Measurements from ENCODE around the gene GADD45G.

GADD45G gene

GRCh38 chr9:89604729-89605464 is at the start of gene GADD45G:
GADD45G (plus strand) TSS chr9:89605012; CDS start chr9:89605122, 110 bp downstream.
- DNase-seq (ENCODE audit: extremely low read depth, insufficient read length), result peak; percentile 80
- TF ChIP-seq CTCF (IDR thresholded peaks at IDR 0.05; ENCODE audit: insufficient read depth, low read length, poor library complexity, severe bottlenecking), result peak; percentile 7
- Histone ChIP-seq H3K36me3 (ENCODE audit: control insufficient read depth, insufficient read depth, low read length) (no peaks in the 10 kb centered on the region), H3K27me3 (replicated peaks; ENCODE audit: control insufficient read depth, insufficient read depth, low read length) (peaks cover 3% of the 10 kb centered on the region), H3K4me3 (replicated peaks; ENCODE audit: low read depth, low read length) (peak within 1 kb of the TSS; percentile 39)

- H3K27me3 ChIP-seq (replicated peaks; ENCODE audit: control insufficient read depth, insufficient read depth, low read length), result no peaks in the 10 kb centered on the region; the same call in 1 of the 2 replicates
- no peak for DNase-seq (ENCODE audit: extremely low read depth, insufficient read length)
- H3K36me3 ChIP-seq (ENCODE audit: control insufficient read depth, insufficient read depth, low read length), result no peaks in the 10 kb centered on the region
- no peak overlapping the region for H3K4me3 ChIP-seq (replicated peaks; ENCODE audit: low read depth, low read length)
- no peak for TF ChIP-seq CTCF (IDR thresholded peaks at IDR 0.05; ENCODE audit: insufficient read depth, low read length, poor library complexity, severe bottlenecking)
Observed at GRCh38 chr9:89555036-89555415, 49.8 kb upstream of the GADD45G start.

GRCh38 chr9:89555451-89556375 is 49.1 kb upstream of the GADD45G start:
- no peak overlapping the region for H3K4me3 ChIP-seq (replicated peaks; ENCODE audit: low read depth, low read length)
- no peak for DNase-seq (ENCODE audit: extremely low read depth, insufficient read length)
- no peak for TF ChIP-seq CTCF (IDR thresholded peaks at IDR 0.05; ENCODE audit: insufficient read depth, low read length, poor library complexity, severe bottlenecking)
- H3K27me3 ChIP-seq (replicated peaks; ENCODE audit: control insufficient read depth, insufficient read depth, low read length), result no peaks in the 10 kb centered on the region; the same call in 1 of the 2 replicates
- no peaks in the 10 kb centered on the region for H3K36me3 ChIP-seq (ENCODE audit: control insufficient read depth, insufficient read depth, low read length)

- no peaks in the 10 kb centered on the region for H3K36me3 ChIP-seq (ENCODE audit: control insufficient read depth, insufficient read depth, low read length)
- no peak for DNase-seq (ENCODE audit: extremely low read depth, insufficient read length)
- no peaks in the 10 kb centered on the region; the same call in 1 of the 2 replicates for H3K27me3 ChIP-seq (replicated peaks; ENCODE audit: control insufficient read depth, insufficient read depth, low read length)
- H3K4me3 ChIP-seq (replicated peaks; ENCODE audit: low read depth, low read length), result no peak overlapping the region
- no peak for TF ChIP-seq CTCF (IDR thresholded peaks at IDR 0.05; ENCODE audit: insufficient read depth, low read length, poor library complexity, severe bottlenecking)
Observed at GRCh38 chr9:89558196-89558899, 46.5 kb upstream of the GADD45G start.

- TF ChIP-seq CTCF (IDR thresholded peaks at IDR 0.05; ENCODE audit: insufficient read depth, low read length, poor library complexity, severe bottlenecking), result no peak
- DNase-seq (ENCODE audit: extremely low read depth, insufficient read length), result no peak
- Histone ChIP-seq H3K36me3 (ENCODE audit: control insufficient read depth, insufficient read depth, low read length) (no peaks in the 10 kb centered on the region), H3K27me3 (replicated peaks; ENCODE audit: control insufficient read depth, insufficient read depth, low read length) (no peaks in the 10 kb centered on the region; the same call in 1 of the 2 replicates), H3K4me3 (replicated peaks; ENCODE audit: low read depth, low read length) (no peak overlapping the region)
Observed at GRCh38 chr9:89558948-89559347, 45.9 kb upstream of the GADD45G start.
